WTC11 (cell line): ENCODE results near the gene TAF11L8.
"Not testable (repeated sequence)": the region's sequence is repeated elsewhere in the genome, so short reads cannot be mapped to it uniquely, and the experiment has no call there.

Source experiments
- ATF3 ChIP-seq: sonication (generic); formaldehyde crosslinking; conservative IDR thresholded peaks from 2 replicates; pipeline ENCODE4 v1.8.1; 2022; ENCODE audit warnings: mild to moderate bottlenecking, missing genetic modification reagents
- CBFB ChIP-seq: sonication (generic); formaldehyde crosslinking; IDR thresholded peaks from 2 replicates; pipeline ENCODE4 v1.8.1; 2022; ENCODE audit warnings: mild to moderate bottlenecking, low read depth, missing genetic modification reagents
- CTCF ChIP-seq: fragments of 200-600 bp; IDR thresholded peaks from 2 replicates; pipeline ENCODE4 v1.8.0; 2022; ENCODE audit warnings: antibody characterized with exemption
- ELF4 ChIP-seq: sonication (generic); formaldehyde crosslinking; IDR thresholded peaks from 2 replicates; pipeline ENCODE4 v1.8.1; 2022; ENCODE audit warnings: low read depth, mild to moderate bottlenecking, moderate library complexity, missing genetic modification reagents
- NFE2L1 ChIP-seq: sonication (generic); formaldehyde crosslinking; IDR thresholded peaks from 2 replicates; pipeline ENCODE4 v1.8.1; 2023; ENCODE audit warnings: missing genetic modification reagents
- NFYB ChIP-seq: sonication (generic); formaldehyde crosslinking; conservative IDR thresholded peaks from 2 replicates; pipeline ENCODE4 v1.8.0; 2022; ENCODE audit warnings: low read depth, missing genetic modification reagents
- NR1H2 ChIP-seq: sonication (generic); formaldehyde crosslinking; IDR thresholded peaks from 2 replicates; pipeline ENCODE4 v1.9.0; 2021; ENCODE audit warnings: mild to moderate bottlenecking, moderate library complexity, missing genetic modification reagents
- NR2C2 ChIP-seq: sonication (generic); formaldehyde crosslinking; IDR thresholded peaks from 2 replicates; pipeline ENCODE4 v1.8.0; 2022; ENCODE audit warnings: mild to moderate bottlenecking, missing genetic modification reagents
- USF1 ChIP-seq: sonication (generic); formaldehyde crosslinking; IDR thresholded peaks from 2 replicates; pipeline ENCODE4 v1.8.0; 2022; ENCODE audit warnings: mild to moderate bottlenecking, missing genetic modification reagents
- ZNF121 ChIP-seq: sonication (generic); formaldehyde crosslinking; IDR thresholded peaks from 2 replicates; pipeline ENCODE4 v1.8.0; 2023; ENCODE audit warnings: missing genetic modification reagents
- ZNF138 ChIP-seq: sonication (generic); formaldehyde crosslinking; conservative IDR thresholded peaks from 2 replicates; pipeline ENCODE4 v1.8.1; 2022; ENCODE audit warnings: mild to moderate bottlenecking, moderate library complexity, missing genetic modification reagents
- TF ChIP-seq, protein P1 (sequence below): sonication (generic); formaldehyde crosslinking; IDR thresholded peaks from 2 replicates; pipeline ENCODE4 v1.8.1; 2022; ENCODE audit warnings: missing genetic modification reagents, borderline replicate concordance

DNA sequence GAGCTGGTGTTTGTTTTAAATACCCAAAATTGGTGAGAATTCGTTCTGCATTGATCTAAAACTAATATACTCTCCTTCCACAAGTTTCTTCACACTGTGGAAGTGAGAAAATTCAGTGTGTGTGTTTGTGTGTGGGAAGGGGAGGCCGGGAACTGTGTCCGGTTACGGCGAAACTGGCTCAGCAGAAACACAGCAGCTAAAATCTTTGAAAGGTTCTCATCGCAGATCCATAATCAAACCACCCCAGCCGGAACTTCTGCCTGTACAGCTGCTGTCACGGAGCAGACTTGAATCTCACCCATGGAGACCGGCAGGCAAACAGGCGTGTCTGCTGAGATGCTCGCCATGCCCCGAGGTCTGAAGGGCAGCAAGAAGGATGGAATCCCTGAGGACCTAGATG is 41.0 kb upstream of the TAF11L8 start, which contains the start of gene TAF11L13:
- not testable (repeated sequence) for TF ChIP-seq CTCF; NFYB; ELF4; NR1H2 (CRISPR knock-in tag); ATF3 (CRISPR knock-in tag); ZNF121 (CRISPR knock-in tag); ZNF138; NR2C2 (CRISPR knock-in tag); USF1 (CRISPR knock-in tag); NFE2L1 (CRISPR knock-in tag); CBFB
- TF ChIP-seq, protein P1, sequence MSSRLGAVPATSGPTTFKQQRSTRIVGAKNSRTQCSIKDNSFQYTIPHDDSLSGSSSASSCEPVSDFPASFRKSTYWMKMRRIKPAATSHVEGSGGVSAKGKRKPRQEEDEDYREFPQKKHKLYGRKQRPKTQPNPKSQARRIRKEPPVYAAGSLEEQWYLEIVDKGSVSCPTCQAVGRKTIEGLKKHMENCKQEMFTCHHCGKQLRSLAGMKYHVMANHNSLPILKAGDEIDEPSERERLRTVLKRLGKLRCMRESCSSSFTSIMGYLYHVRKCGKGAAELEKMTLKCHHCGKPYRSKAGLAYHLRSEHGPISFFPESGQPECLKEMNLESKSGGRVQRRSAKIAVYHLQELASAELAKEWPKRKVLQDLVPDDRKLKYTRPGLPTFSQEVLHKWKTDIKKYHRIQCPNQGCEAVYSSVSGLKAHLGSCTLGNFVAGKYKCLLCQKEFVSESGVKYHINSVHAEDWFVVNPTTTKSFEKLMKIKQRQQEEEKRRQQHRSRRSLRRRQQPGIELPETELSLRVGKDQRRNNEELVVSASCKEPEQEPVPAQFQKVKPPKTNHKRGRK (CRISPR knock-in tag), result not testable (repeated sequence)
